Hematopoietic multipotent progenitor cell treated with erythropoietin and hydrocortisone succinate and interleukin-3 and kit ligand, for 15 days (in vitro differentiated cells): ENCODE data around the gene IL16.
"Not testable (repeated sequence)": the region's sequence is repeated elsewhere in the genome, so short reads cannot be mapped to it uniquely, and the experiment has no call there.

Experiments
- DNase-seq: peaks from one replicate; pipeline ENCODE4 v3.0.0-alpha.2; 2015; ENCODE audit warnings: low spot score

IL16 gene

DNA sequence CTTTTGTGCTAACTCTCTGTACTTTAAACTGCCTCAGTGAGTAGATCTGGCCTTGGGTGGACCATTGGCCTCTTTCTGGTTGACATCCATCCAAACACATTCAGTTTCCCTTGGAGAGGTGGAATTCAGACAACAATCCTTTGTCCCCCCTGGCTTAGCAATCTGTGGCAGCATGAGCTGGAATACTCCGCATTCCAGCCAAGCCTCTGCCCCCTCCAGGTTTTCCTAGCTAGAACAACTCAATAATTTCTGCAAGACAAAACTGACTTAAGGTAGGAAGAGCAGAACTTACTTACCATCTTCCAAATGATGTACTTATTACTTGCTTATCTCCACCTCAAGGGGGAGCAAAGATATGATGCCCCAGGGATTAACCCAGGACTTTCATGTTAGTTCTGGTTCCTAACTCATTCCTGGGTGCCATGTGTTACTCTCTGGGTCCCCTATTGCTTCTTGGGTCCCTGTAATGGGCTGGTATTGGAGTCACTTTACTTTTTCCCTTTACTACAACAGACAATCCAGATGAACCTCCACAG is 21.8 kb upstream of the IL16 start:
- no peak for DNase-seq

DNA sequence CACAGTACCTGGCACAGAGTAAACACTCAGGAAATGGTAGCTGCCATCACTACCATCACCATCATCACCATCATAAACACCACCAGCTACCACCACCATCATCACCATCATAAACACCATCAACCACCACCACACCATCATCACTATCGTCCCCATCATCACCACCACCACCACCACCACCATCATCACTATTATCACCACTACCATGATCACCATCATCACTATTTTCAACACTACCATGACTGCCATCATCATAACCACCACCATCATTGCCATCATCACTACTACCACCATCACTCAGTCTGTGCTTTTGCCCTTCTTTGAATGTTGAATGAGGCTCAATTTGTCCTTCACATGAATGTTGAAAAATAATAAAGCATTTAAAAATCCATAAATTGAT is 21.2 kb upstream of the IL16 start:
- DNase-seq: no peak

DNA sequence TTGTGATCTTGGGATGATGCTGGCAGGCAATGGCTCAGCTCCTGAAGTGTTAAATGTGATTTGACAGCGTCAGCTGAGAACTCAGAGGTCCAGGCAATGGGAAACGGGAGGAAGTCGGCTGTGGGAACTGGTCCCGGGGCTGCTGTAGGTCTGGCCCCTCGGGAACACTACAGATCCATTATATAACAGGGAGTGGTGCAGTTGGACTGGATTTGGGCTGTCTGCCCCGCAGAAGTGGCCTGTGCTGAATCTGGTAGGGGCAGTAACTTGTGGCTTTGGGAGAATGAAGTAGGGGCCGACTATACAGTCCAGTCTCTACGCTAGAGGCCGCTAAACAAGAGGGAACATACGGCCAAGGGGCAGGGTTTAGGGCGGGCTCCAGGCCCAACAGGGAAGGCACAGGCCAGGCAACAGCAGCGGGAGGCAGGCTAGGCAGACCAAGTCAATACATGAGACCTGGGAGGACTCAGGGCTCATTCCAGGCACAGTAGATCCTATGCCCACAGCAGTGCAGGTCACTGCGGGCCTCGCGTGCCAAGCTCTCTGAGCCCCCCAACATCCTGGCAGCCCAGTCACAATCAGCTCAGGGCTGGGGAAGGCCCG is 20.3 kb upstream of the IL16 start:
- DNase-seq: no peak

DNA sequence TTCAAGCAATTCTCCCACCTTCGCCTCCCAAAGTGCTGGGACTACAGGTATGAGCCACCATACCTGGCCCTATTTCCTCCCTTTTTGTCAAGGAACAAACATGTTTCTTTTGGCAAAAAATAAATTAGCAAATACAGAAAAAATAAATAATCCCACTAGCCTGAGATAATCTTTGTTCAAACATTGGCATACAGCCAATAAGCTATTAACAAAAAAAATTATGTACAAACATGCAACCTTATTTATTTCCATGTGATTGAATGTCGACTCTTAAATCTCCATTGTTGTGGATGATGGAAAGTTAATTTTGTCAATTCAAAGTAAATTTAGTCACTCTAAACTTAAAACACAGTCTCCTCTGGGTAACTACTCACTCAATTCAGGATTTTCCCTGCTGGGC is 18.3 kb upstream of the IL16 start:
- no peak for DNase-seq

DNA sequence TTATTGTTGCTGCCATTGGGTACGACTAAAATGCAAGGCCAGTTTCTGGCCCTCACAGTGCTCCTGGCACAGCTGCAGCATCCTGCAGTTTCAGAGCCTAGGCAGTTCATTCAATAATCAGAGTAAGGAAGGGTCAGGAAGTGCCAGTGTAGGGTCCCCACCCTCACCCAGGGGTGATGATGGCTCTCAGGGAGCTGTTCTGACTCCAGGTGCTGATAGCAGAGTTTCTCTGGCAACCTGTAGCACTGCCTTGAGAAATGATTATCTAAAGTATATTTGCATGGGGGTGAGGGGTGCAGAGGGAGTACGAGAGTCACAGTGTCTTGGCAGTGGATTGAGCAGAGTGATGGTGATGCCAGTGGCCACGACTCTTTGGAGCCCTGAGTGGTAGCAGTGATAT is 15.5 kb upstream of the IL16 start:
- DNase-seq: no peak

DNA sequence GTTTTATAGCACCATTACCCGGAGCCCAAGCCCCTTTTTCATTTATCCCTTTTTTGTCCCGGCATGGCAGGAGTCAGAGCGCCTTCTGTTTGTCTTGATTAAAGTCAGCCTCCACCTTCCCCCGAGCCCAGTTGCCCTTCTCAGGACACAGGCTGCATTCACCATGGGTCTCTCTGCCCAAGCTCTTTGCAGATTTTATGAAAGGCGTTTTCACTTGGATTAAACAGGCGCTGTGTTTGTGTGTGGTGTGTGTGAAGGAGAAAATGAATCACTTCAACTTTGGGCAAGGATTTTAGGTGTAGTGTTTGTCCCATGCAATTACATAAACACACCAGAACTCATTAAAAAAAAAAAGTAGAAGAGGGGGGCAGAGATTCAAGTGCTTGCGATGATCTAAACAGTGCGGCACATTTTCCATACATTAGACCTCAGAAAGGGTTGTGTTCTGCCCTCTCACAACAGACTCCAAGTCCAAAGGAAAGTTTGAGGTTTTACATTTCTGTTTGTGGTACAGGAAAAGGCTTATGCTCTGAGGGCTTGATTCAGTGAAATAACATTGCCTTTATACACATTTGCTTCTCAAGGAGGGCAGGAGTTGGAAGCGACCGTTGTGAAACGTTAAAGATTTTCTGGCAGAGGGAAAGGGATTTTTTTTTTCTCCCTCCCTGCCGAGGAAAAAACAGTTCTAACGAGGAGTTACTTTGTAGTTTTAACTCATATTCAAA is 14.5 kb upstream of the IL16 start:
- no peak for DNase-seq

DNA sequence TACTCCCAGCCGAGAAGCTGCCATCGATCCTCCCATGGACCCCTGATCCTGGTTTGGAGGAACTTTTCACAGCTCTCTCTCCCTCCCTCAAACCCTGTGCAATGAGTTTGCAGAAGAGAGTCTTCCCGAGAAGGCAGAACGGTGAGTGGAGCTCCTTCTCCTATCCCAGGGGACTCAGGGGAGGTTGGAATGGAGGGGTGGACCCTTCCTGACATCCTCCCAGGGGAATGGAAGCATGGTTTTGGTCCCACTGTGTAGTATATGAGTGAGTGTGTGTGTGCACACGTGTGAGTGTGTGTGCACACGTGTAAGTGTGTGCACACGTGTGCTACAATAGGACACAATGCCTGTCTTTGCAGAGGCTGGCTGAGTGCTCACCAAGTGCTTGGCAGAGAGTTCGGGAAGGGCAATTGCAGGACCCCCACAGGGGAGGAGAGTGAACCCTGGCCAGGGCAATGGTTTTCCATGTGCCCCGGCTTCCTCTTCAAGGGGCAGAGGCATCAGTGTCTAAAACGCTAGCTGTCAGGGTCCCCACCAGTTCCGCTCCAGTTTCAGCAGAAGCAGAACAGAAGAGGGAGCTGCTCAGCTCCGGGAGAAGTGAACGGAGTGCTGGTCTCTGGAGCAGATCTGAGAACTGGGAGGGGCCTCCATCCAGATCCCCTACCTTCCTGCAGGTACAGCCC is 13.8 kb upstream of the IL16 start:
- DNase-seq: no peak

DNA sequence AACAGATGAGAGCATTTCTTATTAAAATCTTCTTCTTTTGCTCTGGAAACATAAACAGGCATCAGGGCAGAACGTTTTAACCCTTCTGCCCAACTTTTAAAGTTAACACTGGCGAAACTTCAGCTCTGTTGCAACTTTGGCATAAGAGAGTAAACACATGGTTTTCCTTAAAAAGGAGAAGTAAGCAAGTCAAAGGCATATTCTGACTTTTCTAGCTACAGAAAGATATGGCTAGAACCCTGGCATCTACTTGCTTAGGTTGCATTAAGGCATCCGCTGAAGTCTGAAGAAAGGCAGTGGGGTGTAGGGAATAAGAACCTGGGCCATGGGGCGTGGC is 13.3 kb upstream of the IL16 start:
- DNase-seq: no peak

DNA sequence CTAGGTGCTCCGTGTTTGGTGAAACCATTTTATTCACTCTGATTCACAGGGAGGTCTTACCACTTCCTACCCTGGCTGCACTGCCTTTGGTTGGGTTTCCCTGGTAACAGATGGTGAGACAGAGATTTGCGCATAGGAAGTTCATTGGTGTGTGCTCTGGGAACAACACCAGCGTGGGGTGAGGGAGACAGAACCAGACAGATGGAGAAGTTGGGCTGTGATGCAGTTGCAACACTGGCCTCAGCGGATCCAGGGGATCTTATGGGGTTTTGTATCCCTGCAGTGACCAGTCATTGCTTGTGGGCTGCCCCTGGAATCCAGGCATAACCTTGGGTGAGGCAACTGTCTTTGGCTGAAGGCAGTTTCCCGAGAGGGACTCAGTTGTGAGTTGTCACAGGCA is 12.5 kb upstream of the IL16 start:
- no peak for DNase-seq

DNA sequence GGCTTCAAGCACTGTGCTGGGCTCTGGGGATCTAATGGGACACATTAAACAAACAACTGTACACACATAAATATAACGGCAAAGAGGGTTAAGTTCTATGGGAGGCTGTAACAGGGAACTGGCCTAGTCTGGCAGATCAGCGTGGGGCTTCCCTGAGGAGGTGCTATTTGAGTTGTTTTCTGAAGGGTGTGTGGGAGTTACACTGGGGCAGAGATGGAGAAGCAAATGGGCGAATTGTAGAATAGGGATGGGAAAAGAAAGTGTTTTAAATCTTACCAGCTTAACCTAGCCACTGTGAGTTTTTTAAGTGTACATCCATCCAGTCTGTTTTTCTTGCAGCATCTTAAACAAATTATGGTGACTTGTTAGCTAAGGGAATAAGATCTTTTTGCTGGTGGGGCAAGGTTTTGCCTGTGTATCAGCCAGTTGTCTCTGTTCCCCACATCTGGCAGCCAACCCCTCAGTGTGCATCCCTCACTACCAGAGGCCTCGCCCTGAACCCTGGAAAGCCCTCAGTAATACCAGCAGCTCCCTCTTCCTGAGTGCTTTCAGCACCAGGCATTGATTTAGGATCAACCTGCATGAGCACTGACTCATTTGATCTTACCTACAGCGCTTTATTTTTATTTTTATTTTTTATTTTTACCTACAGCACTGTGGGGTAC is 10.9 kb upstream of the IL16 start:
- DNase-seq: no peak

DNA sequence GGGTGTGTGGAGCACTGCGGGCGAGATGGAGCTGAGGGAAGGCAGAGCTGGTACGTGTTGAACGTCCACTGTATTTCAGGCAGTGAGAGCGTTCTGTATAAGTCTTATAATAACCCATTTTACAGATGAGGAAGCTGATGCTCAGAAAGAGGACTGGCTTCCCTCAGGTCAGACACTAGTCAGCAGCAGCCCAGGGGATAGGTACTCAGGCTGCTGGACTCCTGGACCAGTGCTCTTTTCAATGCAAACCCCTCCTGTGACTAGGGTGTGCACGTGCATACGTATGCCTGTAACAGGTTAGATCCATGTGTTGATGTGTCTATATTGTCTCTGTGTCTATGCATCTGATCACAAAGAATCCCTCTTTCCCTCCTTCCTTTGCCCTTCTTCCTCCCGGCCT is 8.3 kb upstream of the IL16 start:
- DNase-seq: no peak

DNA sequence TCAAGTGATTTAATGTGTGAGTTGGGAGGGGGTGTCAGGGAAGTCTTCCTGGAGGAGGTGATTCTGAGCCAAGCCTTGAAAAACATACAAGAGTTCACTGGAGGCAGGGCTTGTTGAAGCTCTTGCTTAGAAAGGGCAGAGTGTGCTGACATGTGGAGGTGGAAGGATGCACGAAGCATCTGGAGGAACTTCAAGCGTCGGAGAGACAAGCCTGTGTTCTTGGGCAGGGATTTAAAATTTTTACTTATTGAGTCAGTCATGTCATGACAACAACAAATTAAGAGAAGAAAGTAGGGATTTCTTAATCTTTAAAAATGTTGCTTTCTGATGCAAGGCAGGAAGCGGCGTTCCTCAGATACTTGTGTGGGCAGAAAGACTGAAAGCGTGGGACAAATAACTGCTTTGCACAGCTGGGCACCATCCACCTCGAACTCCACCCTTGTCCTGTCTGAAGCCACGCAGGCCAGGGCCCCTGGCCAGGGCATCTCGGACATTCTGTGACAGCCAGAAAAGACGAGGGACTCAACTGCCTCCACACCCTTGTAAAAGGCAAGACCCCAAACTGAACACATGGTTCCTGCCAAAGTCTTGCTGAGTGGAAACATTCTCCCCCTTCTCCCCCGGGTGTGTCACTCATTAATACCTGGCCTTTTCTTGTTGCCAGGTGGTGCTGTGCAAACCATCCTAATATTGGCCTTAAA is 6.9 kb upstream of the IL16 start:
- DNase-seq: no peak

DNA sequence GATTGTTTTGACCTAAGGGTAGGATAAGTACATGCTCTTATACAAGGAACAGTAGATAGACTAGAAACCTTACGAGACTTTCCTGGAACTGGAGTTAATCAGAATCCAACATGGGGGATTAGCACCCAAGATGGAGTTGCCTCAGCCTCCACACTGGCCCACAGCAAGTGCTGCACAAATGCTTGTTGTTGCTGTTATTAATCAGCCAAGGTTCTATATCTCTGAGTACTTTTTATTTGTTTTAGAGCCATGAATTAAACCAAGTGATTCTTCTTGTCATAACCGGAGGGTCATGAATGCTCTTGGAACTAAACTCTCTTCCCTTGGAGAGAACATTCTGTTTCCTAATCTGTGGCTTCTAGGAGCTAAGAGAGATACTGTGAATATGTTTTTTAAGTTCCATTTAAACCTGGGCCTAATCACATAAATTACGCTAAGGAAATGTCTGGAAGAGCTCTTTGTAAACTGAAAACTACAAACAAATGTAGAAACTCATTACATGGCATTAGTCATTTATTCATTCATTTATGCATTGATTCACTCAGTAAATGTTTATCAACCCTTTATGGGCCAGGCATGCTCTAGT is 5.7 kb upstream of the IL16 start:
- no peak for DNase-seq

DNA sequence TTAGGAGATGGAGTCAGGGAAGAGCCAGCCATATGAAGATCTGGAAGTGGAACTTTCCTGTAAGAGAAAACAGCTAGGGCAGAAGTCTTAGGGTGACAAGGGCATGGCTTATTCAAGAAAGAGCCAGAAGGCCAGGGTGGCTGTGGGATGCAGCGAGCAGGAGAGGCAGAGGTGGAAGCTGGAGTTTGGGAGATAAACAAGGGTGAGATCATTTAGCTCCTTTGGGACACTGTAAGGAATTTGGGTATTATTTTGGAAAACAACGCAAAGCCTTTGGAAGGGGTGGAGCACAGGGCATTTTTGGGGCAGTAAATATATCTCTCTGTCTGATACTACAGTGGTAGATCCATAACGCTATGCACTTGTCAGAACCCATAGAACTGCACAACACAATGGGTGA is 5.0 kb upstream of the IL16 start:
- DNase-seq: no peak

DNA sequence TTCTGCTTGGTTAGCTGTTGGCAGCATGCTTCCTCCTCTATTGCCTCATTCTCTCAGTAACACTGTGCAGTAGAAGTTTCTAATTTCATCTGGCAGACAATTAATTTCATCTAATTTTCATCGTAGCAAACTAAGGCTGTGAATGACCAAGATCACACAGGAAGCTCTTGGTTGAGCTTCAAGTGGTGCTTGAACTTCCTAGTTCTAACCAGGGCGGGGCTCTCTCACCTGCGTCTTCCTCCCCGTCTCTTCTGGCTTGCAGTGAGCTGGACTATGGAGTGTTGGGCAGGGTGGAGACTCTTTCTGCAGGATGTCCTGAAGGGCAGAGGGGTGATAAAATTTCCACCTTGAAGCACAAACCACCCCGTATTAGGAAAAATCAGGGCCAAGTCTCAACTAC is 2.0 kb upstream of the IL16 start:
- DNase-seq: no peak

DNA sequence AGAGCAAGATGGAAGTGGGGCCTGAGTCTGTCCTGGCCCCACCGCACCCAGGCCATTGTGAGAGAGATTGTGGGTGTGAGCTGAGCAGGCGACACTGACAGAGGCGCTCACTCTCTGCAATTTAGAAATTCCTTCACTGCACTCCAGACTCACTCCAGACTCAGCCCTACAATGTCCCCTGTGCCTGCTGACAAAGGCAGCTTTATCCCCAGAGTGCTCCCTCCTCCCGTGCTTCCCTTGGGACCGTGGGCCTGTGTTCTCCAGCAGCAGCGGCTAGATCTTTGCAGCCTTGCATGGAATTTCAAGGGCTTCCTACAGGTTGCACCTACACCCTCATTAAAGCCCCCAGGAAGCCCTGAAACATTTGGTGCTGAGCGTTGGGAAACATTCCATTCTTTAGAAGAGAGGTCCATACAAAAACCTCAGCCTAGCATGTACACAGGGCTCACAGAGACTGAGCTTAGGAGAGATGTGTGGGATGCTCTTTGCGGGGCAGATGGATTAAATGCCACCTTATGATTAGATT is 1.3 kb upstream of the IL16 start:
- no peak for DNase-seq

DNA sequence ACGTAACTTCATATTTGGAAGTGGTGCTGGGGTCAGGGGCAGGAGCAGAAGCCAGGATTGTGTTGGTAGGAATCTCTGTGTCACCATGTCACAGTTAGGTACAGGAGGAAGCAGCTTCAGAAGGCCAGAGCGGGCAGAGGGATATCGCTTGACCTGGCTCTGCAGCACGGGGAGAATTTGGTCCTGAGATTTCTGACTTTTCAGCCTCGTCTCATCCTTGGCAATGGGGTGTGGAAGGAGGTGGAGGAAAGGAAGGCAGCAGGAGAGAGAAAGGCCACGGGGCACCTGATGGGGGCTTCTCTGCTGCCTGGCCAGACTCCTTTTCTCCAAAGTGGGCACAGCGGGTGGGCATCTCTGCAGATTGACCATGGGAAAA is 564 bp downstream of the IL16 start:
- DNase-seq: no peak

DNA sequence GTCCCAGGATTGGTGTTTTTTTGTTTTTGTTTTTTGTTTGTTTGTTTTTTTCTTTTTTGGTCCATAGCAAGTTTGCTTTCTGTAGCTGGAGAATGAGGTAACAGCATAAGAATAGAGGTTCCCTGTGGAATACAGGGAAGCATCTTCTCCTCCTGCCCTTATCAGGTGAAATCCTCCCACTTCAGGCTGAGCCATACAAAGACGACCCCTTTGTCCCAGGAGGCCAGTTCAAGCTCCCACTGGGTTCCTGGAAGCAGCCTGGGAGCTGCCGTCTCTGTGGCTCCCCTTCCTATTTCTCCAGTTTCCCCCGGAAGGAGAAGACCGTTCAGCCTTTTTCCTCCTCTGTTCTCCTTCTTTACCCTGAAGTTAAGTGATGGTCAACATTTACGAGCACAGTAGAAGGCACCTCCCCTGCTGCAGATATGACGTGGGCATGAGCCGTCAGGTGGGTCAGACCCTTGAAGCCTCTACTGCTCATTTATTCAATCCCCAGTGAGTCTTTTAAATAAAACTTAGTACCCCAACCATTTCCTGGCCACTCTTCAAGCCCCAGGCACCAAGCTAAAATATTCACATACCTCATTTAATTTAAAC is 1.1 kb downstream of the IL16 start:
- DNase-seq: no peak

DNA sequence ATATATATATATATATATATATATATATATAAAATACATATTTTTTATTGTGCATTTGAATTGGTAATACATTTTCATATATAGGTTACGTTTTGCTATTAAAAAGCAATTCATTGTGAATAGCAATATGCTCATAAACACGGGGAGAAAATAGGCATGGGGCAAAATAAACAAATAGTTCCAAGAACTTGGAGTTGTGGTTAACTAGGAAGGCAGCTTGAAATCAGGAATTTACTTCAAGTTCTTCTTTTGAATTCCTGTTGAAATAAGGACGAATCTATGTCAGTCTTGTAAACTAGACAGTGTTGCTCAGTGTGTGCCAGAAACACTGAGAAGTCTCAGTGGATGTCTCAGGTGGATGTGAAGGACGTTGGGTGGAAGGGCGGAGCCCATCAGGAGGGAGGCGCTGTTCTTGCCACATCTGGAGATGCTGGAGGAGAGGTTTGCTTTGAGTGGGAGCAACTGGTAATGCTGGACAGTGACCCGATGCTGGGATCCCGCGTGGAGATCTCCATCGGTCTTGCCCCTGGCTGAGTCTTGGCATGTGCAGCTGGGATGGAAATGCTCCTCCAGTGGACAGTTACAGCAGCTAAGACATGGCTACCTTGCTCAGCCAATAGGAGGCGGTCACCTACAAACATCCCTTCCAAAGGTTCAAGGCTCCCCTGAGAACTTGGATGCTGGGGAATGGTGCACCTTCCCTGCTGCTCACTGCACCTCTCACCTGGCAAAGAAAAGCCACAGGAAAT is 2.5 kb downstream of the IL16 start:
- DNase-seq: no peak

DNA sequence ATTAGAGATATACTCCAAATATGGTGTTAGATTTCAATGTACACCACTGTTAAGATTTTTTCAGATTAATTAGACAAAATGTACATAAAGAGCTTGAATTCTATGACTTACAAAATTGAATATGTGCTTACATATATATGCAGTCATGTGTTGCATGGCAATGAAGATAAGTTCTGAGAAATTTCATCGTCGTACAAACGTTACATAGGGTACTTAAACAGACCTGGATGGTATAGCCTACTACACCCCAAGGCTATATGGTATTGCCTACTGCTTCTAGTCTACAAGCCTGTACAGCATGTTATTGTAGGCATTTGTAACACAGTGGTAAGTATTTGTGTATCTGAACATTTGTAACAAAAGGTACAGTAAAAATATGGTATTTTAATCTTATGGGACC is 9.3 kb downstream of the IL16 start:
- no peak for DNase-seq

DNA sequence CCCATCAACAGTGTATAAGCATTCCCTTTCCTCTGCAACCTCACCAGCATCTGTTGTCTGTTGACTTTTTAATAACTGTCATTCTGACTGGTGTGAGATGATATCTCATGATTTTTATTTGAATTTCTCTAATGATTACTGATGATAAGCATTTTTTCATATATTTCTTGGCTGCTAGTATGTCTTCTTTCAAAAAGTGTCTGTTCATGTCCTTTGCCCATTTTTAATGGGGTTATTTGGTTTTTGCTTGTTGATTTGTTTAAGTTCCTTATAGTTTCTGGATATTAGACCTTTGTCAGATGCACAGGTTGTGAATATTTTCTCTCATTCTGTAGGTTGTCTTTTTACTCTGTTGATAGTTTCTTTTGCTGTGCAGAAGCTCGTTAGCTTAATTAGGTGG is 11.3 kb downstream of the IL16 start:
- not testable (repeated sequence) for DNase-seq
